ENCODE results near the gene CFC1.
"Not testable (repeated sequence)": the region's sequence is repeated elsewhere in the genome, so short reads cannot be mapped to it uniquely, and the experiment has no call there.

The CFC1 gene

DNA sequence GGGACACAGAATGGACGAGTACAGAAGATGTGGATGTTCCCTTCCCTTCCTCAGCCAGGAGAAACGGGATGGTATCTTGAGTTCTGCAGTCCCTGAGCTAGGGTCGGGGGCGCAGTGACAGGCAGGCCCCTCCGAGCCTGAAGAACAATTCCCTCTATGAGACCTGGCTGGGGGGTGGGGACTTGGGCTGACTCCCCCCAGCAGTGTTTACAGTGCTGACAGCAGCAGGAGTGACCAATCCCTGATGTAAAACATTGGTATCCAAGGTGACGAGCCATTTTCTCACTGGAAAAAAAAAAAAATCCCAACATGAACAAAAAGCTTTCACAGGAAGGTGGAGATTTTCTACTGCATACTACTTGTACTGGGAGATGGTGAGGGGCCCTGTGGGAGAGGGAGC, at the start of gene CFC1:
TSS of gene CFC1 (minus strand) at position 183 of the 400 bp plus-strand sequence. CDS start 288 bp downstream, outside the sequence.
- not testable (repeated sequence) for DNase-seq

- not testable (repeated sequence) for DNase-seq
These were observed 42.3 kb upstream of the CFC1 start for GRCh38 chr2:130641688-130642087.

DNA sequence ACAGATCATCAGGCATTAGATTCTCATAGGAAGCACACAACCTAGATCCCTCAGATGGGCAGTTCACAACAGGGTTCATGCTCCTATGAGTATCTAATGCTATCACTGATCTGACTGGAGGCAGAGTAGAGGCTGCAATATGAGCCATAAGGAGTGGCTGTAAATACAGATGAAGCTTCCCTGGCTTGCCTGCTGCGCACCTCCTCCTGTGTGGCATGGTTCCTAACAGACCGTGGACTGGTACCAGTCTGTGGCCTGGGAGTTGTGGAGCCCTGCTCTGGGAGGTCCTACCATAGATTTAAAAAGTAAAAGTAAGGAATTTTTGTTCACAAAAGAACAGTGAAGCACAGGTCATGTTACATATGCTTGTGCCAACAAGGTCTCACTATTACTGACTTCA, 39.6 kb upstream of the CFC1 start:
- DNase-seq, result not testable (repeated sequence)

GRCh38 chr2:130628784-130629475, 29.6 kb upstream of the CFC1 start:
- not testable (repeated sequence) for DNase-seq

- DNase-seq, result not testable (repeated sequence)
These were observed 11.8 kb upstream of the CFC1 start, which contains the start of gene POTEJ for GRCh38 chr2:130611140-130611539. Gene POTEJ, plus strand, starts transcription at chr2:130611440. Its CDS starts 93 bp downstream, at chr2:130611533.

DNA sequence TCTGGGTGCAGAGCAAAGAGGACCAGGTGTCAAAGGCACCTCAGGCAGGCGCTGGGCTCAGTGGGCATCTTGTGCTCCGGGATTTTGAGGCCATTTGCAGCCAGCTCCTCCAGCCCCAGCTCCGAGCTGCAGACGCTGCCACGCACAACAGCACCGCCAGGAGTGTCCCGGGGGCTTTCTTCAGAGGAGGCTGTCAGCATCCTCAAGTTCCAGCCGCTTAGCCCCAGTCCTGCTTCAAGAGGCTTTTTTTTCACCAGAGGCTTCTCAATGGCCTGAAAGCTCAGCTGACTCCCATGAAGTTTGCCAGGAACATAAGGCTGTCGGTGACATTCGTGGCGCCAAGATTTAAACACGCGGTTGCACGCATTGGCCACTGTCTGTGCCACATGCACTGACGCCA, 11.1 kb upstream of the CFC1 start:
- DNase-seq, result not testable (repeated sequence)

DNA sequence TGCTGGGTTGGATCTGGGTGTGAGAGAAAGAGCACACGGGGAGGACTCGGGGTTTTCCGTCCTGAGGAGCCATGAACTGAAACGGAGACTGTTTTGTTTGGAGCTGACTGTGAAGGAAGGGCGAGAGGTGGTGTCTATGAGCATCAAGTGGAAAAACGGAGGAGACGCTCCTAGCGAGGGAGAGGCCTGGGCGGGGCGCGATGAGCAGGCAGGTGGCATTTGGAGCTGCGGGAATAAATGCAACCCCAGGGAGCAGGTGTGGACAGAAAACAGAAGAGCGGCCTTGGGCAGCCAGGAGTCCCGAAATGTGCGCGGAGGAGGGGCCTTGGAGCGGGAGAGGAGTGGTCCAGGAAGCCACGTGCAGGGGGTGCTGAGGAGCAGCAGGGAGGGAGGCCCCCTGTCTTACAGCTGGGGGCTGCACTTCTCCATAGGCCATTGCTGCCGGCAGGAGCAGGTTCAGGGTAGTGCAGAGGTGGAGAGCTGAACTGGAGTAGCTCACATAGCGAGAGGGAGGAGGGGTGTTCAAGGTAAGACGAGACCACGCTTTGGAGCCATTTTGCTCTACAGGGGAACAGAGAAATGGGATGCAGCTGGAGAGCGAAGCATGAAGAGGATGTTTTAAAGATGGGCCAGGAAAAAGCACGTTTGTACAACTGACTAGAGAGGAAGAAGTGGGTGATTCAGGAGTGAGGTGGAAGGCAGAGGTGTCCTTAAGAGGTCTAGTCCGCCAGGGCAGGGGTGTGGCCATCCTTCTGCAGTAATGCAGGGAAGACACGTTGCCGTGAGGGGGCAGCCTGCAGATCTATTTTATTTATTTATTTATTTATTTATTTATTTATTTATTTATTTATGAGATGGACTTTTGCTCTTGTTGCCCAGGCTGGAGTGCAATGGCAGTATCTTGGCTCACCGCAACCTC, 9.9 kb upstream of the CFC1 start:
- DNase-seq, result not testable (repeated sequence)

GRCh38 chr2:130608276-130609001, 9.1 kb upstream of the CFC1 start:
- not testable (repeated sequence) for DNase-seq

DNA sequence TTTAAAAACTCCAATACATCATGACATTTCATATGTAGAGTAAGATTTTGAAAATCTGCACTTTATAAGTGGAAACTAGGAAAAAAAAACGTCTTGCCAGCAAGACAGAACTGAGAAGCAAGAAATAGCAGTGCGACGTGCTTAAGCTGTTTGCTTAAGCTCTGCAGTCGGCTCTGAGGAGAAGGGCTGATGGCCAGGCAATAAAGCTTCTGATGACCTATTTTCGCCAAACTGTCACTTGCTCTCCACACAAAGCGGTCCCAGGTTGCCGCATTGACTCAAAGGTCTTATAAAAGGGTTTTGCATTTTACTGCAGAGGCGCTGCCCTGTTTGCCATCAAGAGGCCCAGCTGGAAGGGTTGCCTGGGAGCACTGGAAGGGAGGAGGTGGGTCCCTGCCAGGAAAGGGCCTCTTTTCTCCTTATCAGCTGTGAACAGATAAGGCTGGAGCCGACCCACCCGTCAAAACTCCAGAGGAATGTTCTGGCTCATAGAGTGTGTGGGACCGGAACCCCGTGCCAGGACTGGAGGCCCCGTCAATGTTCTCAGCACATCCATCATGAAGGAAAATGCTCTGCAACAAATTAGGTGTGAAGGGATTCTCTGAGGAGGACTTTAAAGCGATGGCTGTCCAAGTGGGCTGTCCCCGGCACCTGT, 2.4 kb upstream of the CFC1 start:
- DNase-seq, result not testable (repeated sequence)

GRCh38 chr2:130599926-130600325, 551 bp upstream of the CFC1 start:
- not testable (repeated sequence) for DNase-seq

- not testable (repeated sequence) for DNase-seq
These were observed 912 bp downstream of the CFC1 start for GRCh38 chr2:130598463-130598862.

DNA sequence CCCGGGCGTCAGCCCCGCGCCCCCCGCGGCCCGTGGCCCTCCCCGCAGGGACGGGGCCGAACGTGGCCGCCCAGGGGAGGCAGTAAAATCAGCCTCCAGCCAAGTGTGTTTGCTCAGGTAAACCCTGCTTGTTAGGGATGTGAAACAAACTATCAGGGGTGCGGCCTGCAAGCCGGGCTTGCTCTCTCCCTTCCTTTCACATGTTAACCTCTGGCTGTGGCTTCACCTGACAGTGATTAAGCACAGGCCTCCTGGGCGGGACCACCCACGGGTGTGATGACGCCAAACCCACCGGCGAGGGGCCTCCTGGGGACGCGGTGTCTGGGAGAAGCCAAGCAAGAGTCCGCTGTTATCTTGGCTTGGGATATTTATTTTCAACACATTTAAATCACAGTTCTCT, 1.4 kb downstream of the CFC1 start:
- DNase-seq, result not testable (repeated sequence)

- DNase-seq, result not testable (repeated sequence)
These were observed 2.6 kb downstream of the CFC1 start for GRCh38 chr2:130596757-130597156.

- not testable (repeated sequence) for DNase-seq
These were observed 5.4 kb downstream of the CFC1 start for GRCh38 chr2:130594011-130594410.

- not testable (repeated sequence) for DNase-seq
These were observed 6.5 kb downstream of the CFC1 start for GRCh38 chr2:130592791-130593414.

- not testable (repeated sequence) for DNase-seq
These were observed 8.5 kb downstream of the CFC1 start for GRCh38 chr2:130590842-130591359.

DNA sequence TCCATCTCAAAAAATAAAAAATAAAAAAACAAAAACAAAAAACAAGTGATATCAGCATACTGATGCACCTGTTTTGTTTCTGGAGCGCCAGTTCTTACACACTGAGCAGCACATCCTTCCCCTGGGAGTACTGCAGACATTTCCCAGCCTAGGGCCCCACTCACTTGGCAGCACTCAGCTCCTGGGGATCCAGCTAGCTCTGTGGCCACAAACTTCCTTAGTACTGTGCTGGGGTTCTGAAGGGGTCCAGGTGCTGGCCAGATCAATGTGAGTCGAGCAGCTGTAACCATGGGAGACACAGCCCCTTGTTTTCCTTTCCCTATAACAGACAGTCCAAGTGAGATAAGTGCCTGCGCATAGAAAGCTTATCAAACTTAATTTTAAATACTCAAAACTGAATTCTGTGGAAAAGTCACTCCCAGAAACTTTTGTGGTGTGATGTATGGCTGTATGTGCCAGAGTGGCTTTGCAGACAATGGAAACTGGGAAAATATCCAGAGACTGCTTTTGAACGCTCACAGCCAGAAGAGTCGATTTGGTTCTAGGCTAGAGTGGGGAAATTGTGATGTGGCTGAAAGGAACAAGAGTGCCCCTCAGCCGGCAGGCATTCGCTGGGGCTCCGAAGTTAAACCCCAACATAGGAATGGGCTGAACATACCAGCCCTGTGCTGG, 9.1 kb downstream of the CFC1 start:
- DNase-seq, result not testable (repeated sequence)

- peak; percentile 44 for DNase-seq
These were observed 10.5 kb downstream of the CFC1 start for GRCh38 chr2:130588688-130589458.

GRCh38 chr2:130584726-130585125, 14.6 kb downstream of the CFC1 start:
- not testable (repeated sequence) for DNase-seq

DNA sequence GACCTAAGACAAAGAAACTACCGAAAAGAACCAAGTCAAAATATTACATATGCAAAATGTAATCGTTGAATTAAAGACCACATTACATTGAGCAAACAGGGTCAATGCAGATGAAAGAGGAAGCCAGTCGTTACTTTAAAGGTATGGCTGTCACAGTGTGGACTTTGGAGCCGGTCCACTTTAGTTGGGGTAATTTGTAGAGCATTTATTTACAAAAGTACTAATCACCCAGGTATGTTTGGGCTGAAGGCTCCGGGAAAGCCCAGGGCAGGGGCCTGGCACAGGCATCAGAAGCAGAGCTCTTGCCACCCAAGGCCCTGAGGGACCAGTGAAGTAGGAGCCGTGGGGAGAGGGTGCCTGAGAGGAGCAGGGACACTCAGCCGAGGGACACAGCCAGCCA, 15.8 kb downstream of the CFC1 start:
- DNase-seq, result not testable (repeated sequence)
